ENCODE data around the gene FTHL17. TPM values are rescaled to one million over a fixed set of nuclear protein-coding genes. Genes with fewer than 3 reads are reported as not detected.

The FTHL17 gene
- total RNA-seq, 1 experiment from 2014 or later, result not detected

- CTCF ChIA-PET, result no interaction called here
Measured at GRCh38 chrX:31112226-31112999, 40.6 kb upstream of the FTHL17 start.

GRCh38 chrX:31110657-31111056, 38.8 kb upstream of the FTHL17 start:
- no TSS peak for BruUV-seq (replicated peaks)
- H3K4me3 Mint-ChIP-seq (ENCODE audit: low read depth, unreplicated experiment), result no peak overlapping the region

More at GRCh38 chrX:31112226-31112999, 40.6 kb upstream of the FTHL17 start:
- BruUV-seq (replicated peaks), result no TSS peak
- no peak for DNase-seq
- TF ChIP-seq CTCF (IDR thresholded peaks at IDR 0.05; ENCODE audit: unreplicated experiment), result no peak
- no peak overlapping the region for H3K4me3 Mint-ChIP-seq (ENCODE audit: low read depth, unreplicated experiment)
- H3K9me3 Mint-ChIP-seq (ENCODE audit: low read depth, unreplicated experiment), result no peaks in the 10 kb centered on the region
- H3K27me3 Mint-ChIP-seq (ENCODE audit: unreplicated experiment), result peaks cover 20% of the 10 kb centered on the region
- H3K4me1 Mint-ChIP-seq (ENCODE audit: low read depth, unreplicated experiment), result no peaks in the 10 kb centered on the region
- H3K27ac Mint-ChIP-seq (ENCODE audit: unreplicated experiment), result no peak overlapping the region
- no peaks in the 10 kb centered on the region for H3K36me3 Mint-ChIP-seq (ENCODE audit: insufficient read depth, unreplicated experiment)
- intact Hi-C loops (cut with micrococcal nuclease; ENCODE audit: unreplicated experiment), result no loop called here

GRCh38 chrX:31099536-31100090, 27.8 kb upstream of the FTHL17 start:
- no peak for TF ChIP-seq CTCF (IDR thresholded peaks at IDR 0.05; ENCODE audit: unreplicated experiment)
- Mint-ChIP-seq H3K9me3 (ENCODE audit: low read depth, unreplicated experiment) (no peaks in the 10 kb centered on the region), H3K36me3 (ENCODE audit: insufficient read depth, unreplicated experiment) (no peaks in the 10 kb centered on the region), H3K27ac (ENCODE audit: unreplicated experiment) (no peak overlapping the region), H3K4me1 (ENCODE audit: low read depth, unreplicated experiment) (no peaks in the 10 kb centered on the region), H3K4me3 (ENCODE audit: low read depth, unreplicated experiment) (no peak overlapping the region), H3K27me3 (ENCODE audit: unreplicated experiment) (peaks cover 18% of the 10 kb centered on the region)
- CTCF ChIA-PET, result interaction anchor here (0.8 kb wide), 1 partner anchor 9 kb away, joined by 3 read pairs; no protein-coding TSS in a partner anchor
- no TSS peak for BruUV-seq (replicated peaks)
- intact Hi-C loops (cut with micrococcal nuclease; ENCODE audit: unreplicated experiment), result no loop called here
- no peak for DNase-seq

More at GRCh38 chrX:31110657-31111056, 38.8 kb upstream of the FTHL17 start:
- CTCF ChIA-PET, result no interaction called here
- Mint-ChIP-seq H3K36me3 (ENCODE audit: insufficient read depth, unreplicated experiment) (no peaks in the 10 kb centered on the region), H3K4me1 (ENCODE audit: low read depth, unreplicated experiment) (no peaks in the 10 kb centered on the region), H3K9me3 (ENCODE audit: low read depth, unreplicated experiment) (no peaks in the 10 kb centered on the region), H3K27me3 (ENCODE audit: unreplicated experiment) (peaks cover 20% of the 10 kb centered on the region), H3K27ac (ENCODE audit: unreplicated experiment) (no peak overlapping the region)
- no peak for TF ChIP-seq CTCF (IDR thresholded peaks at IDR 0.05; ENCODE audit: unreplicated experiment)
- DNase-seq, result no peak
- intact Hi-C loops (cut with micrococcal nuclease; ENCODE audit: unreplicated experiment), result no loop called here

GRCh38 chrX:31098079-31098478, 26.2 kb upstream of the FTHL17 start:
- H3K9me3 Mint-ChIP-seq (ENCODE audit: low read depth, unreplicated experiment), result no peaks in the 10 kb centered on the region
- intact Hi-C loops (cut with micrococcal nuclease; ENCODE audit: unreplicated experiment), result no loop called here

More at GRCh38 chrX:31098079-31098478, 26.2 kb upstream of the FTHL17 start:
- no peak for DNase-seq
- no peak for TF ChIP-seq CTCF (IDR thresholded peaks at IDR 0.05; ENCODE audit: unreplicated experiment)
- BruUV-seq (replicated peaks), result no TSS peak
- Mint-ChIP-seq H3K27ac (ENCODE audit: unreplicated experiment) (no peak overlapping the region), H3K4me1 (ENCODE audit: low read depth, unreplicated experiment) (no peaks in the 10 kb centered on the region), H3K4me3 (ENCODE audit: low read depth, unreplicated experiment) (no peak overlapping the region), H3K27me3 (ENCODE audit: unreplicated experiment) (peaks cover 28% of the 10 kb centered on the region), H3K36me3 (ENCODE audit: insufficient read depth, unreplicated experiment) (no peaks in the 10 kb centered on the region)
- CTCF ChIA-PET, result no interaction called here

Measured in Calu3 (cell line).